Activated T-cell treated with anti-CD3 and anti-CD28 coated beads, Interleukin-2, amount 50 U/mL, for 48 hours (primary cell): ENCODE measurements around the gene PRUNE2.
A peak's percentile ranks its signal among the peaks of the same experiment; 100 is the strongest.

Source experiments
- DNase-seq, 2 experiments: peaks; one replicate each; pipeline ENCODE4 v3.0.0-alpha.2; 2020

The PRUNE2 gene

GRCh38 chr9:76592974-76593347, 313.0 kb downstream of the PRUNE2 start:
- no peak for DNase-seq

GRCh38 chr9:76592091-76592973, 313.6 kb downstream of the PRUNE2 start:
- no peak for DNase-seq

GRCh38 chr9:76591256-76591950, 314.5 kb downstream of the PRUNE2 start:
- no peak for DNase-seq

GRCh38 chr9:76588316-76588715, 317.6 kb downstream of the PRUNE2 start:
- no peak for DNase-seq

- DNase-seq = no peak
Observed at GRCh38 chr9:76586390-76587314, 319.3 kb downstream of the PRUNE2 start.

GRCh38 chr9:76585487-76586389, 320.2 kb downstream of the PRUNE2 start:
- DNase-seq = no peak

- DNase-seq = no peak
Observed at GRCh38 chr9:76583256-76583655, 322.7 kb downstream of the PRUNE2 start.

GRCh38 chr9:76581731-76582130, 324.2 kb downstream of the PRUNE2 start:
- no peak for DNase-seq

GRCh38 chr9:76580820-76581219, 325.1 kb downstream of the PRUNE2 start:
- DNase-seq = no peak

- no peak for DNase-seq
Observed at GRCh38 chr9:76580188-76580587, 325.7 kb downstream of the PRUNE2 start.

GRCh38 chr9:76576344-76576743, 329.6 kb downstream of the PRUNE2 start:
- peak; percentile 64 to 75 for DNase-seq

- DNase-seq = no peak
Observed at GRCh38 chr9:76575761-76576160, 330.2 kb downstream of the PRUNE2 start.

- no peak for DNase-seq
Observed at GRCh38 chr9:76573905-76574760, 331.8 kb downstream of the PRUNE2 start.

- DNase-seq = no peak
Observed at GRCh38 chr9:76573408-76573807, 332.5 kb downstream of the PRUNE2 start.

GRCh38 chr9:76572151-76572550, 333.8 kb downstream of the PRUNE2 start:
- no peak for DNase-seq

GRCh38 chr9:76571743-76572146, 334.2 kb downstream of the PRUNE2 start:
- peak in 1 of 2 experiments; percentile 27 for DNase-seq

GRCh38 chr9:76571288-76571687, 334.6 kb downstream of the PRUNE2 start:
- DNase-seq = no peak

GRCh38 chr9:76570826-76571225, 335.1 kb downstream of the PRUNE2 start:
- DNase-seq = no peak

GRCh38 chr9:76567086-76567485, 338.8 kb downstream of the PRUNE2 start:
- DNase-seq = no peak

- no peak for DNase-seq
Observed at GRCh38 chr9:76564297-76564696, 341.6 kb downstream of the PRUNE2 start.

GRCh38 chr9:76562511-76562911, 343.4 kb downstream of the PRUNE2 start:
- no peak for DNase-seq
